ENCODE measurements around the gene SPATA2L.

Gene SPATA2L

GRCh38 chr16:89737341-89738071, 36.0 kb upstream of the SPATA2L start:
- Histone ChIP-seq H3K4me3 (ENCODE audit: low read length) (no peak overlapping the region), H3K4me1 (ENCODE audit: control insufficient read depth, insufficient read depth, low read length) (no peaks in the 10 kb centered on the region), H3K36me3 (ENCODE audit: control insufficient read depth, insufficient read depth, low read length) (peaks cover 29% of the 10 kb centered on the region)

GRCh38 chr16:89736554-89736953, 35.0 kb upstream of the SPATA2L start:
- no peaks in the 10 kb centered on the region for H3K4me1 ChIP-seq (ENCODE audit: control insufficient read depth, insufficient read depth, low read length)
- H3K9ac ChIP-seq (ENCODE audit: low read length): no peak overlapping the region
- H3K27me3 ChIP-seq (ENCODE audit: control insufficient read depth, insufficient read depth, low read length): no peaks in the 10 kb centered on the region
- H3K9me3 ChIP-seq (ENCODE audit: control insufficient read depth, low read length): no peaks in the 10 kb centered on the region
- H3K36me3 ChIP-seq (ENCODE audit: control insufficient read depth, insufficient read depth, low read length): peaks cover 29% of the 10 kb centered on the region
- no peak overlapping the region for H3K4me3 ChIP-seq (ENCODE audit: low read length)

More at GRCh38 chr16:89737341-89738071, 36.0 kb upstream of the SPATA2L start:
- H3K27me3 ChIP-seq (ENCODE audit: control insufficient read depth, insufficient read depth, low read length): no peaks in the 10 kb centered on the region
- no peak overlapping the region for H3K9ac ChIP-seq (ENCODE audit: low read length)
- H3K9me3 ChIP-seq (ENCODE audit: control insufficient read depth, low read length): no peaks in the 10 kb centered on the region

GRCh38 chr16:89733792-89734191, 32.3 kb upstream of the SPATA2L start:
- no peak overlapping the region for H3K9ac ChIP-seq (ENCODE audit: low read length)
- H3K9me3 ChIP-seq (ENCODE audit: control insufficient read depth, low read length): no peaks in the 10 kb centered on the region
- H3K36me3 ChIP-seq (ENCODE audit: control insufficient read depth, insufficient read depth, low read length): peaks cover 33% of the 10 kb centered on the region
- no peaks in the 10 kb centered on the region for H3K27me3 ChIP-seq (ENCODE audit: control insufficient read depth, insufficient read depth, low read length)
- H3K4me3 ChIP-seq (ENCODE audit: low read length): no peak overlapping the region
- no peaks in the 10 kb centered on the region for H3K4me1 ChIP-seq (ENCODE audit: control insufficient read depth, insufficient read depth, low read length)

GRCh38 chr16:89733322-89733721, 31.8 kb upstream of the SPATA2L start:
- no peaks in the 10 kb centered on the region for H3K4me1 ChIP-seq (ENCODE audit: control insufficient read depth, insufficient read depth, low read length)
- H3K4me3 ChIP-seq (ENCODE audit: low read length): no peak overlapping the region
- no peaks in the 10 kb centered on the region for H3K27me3 ChIP-seq (ENCODE audit: control insufficient read depth, insufficient read depth, low read length)
- H3K9me3 ChIP-seq (ENCODE audit: control insufficient read depth, low read length): no peaks in the 10 kb centered on the region
- peaks cover 29% of the 10 kb centered on the region for H3K36me3 ChIP-seq (ENCODE audit: control insufficient read depth, insufficient read depth, low read length)
- H3K9ac ChIP-seq (ENCODE audit: low read length): no peak overlapping the region

GRCh38 chr16:89732918-89733242, 31.4 kb upstream of the SPATA2L start:
- Histone ChIP-seq H3K36me3 (ENCODE audit: control insufficient read depth, insufficient read depth, low read length) (peaks cover 24% of the 10 kb centered on the region), H3K9me3 (ENCODE audit: control insufficient read depth, low read length) (no peaks in the 10 kb centered on the region), H3K4me3 (ENCODE audit: low read length) (no peak overlapping the region), H3K4me1 (ENCODE audit: control insufficient read depth, insufficient read depth, low read length) (no peaks in the 10 kb centered on the region), H3K9ac (ENCODE audit: low read length) (no peak overlapping the region), H3K27me3 (ENCODE audit: control insufficient read depth, insufficient read depth, low read length) (no peaks in the 10 kb centered on the region)

- no peak overlapping the region for H3K4me3 ChIP-seq (ENCODE audit: low read length)
- H3K36me3 ChIP-seq (ENCODE audit: control insufficient read depth, insufficient read depth, low read length): peaks cover 23% of the 10 kb centered on the region
- no peaks in the 10 kb centered on the region for H3K4me1 ChIP-seq (ENCODE audit: control insufficient read depth, insufficient read depth, low read length)
- no peak overlapping the region for H3K9ac ChIP-seq (ENCODE audit: low read length)
- no peaks in the 10 kb centered on the region for H3K27me3 ChIP-seq (ENCODE audit: control insufficient read depth, insufficient read depth, low read length)
- H3K9me3 ChIP-seq (ENCODE audit: control insufficient read depth, low read length): no peaks in the 10 kb centered on the region
Observed at GRCh38 chr16:89732142-89732917, 30.8 kb upstream of the SPATA2L start.

GRCh38 chr16:89730610-89731234, 29.2 kb upstream of the SPATA2L start:
- H3K9ac ChIP-seq (ENCODE audit: low read length): no peak overlapping the region
- H3K4me1 ChIP-seq (ENCODE audit: control insufficient read depth, insufficient read depth, low read length): no peaks in the 10 kb centered on the region
- no peak overlapping the region for H3K4me3 ChIP-seq (ENCODE audit: low read length)
- H3K27me3 ChIP-seq (ENCODE audit: control insufficient read depth, insufficient read depth, low read length): no peaks in the 10 kb centered on the region
- H3K9me3 ChIP-seq (ENCODE audit: control insufficient read depth, low read length): no peaks in the 10 kb centered on the region
- peaks cover 29% of the 10 kb centered on the region for H3K36me3 ChIP-seq (ENCODE audit: control insufficient read depth, insufficient read depth, low read length)

GRCh38 chr16:89729863-89730593, 28.5 kb upstream of the SPATA2L start:
- Histone ChIP-seq H3K36me3 (ENCODE audit: control insufficient read depth, insufficient read depth, low read length) (peaks cover 29% of the 10 kb centered on the region), H3K9ac (ENCODE audit: low read length) (no peak overlapping the region), H3K4me3 (ENCODE audit: low read length) (no peak overlapping the region), H3K4me1 (ENCODE audit: control insufficient read depth, insufficient read depth, low read length) (no peaks in the 10 kb centered on the region), H3K9me3 (ENCODE audit: control insufficient read depth, low read length) (no peaks in the 10 kb centered on the region), H3K27me3 (ENCODE audit: control insufficient read depth, insufficient read depth, low read length) (no peaks in the 10 kb centered on the region)

- H3K36me3 ChIP-seq (ENCODE audit: control insufficient read depth, insufficient read depth, low read length): peaks cover 29% of the 10 kb centered on the region
- no peaks in the 10 kb centered on the region for H3K27me3 ChIP-seq (ENCODE audit: control insufficient read depth, insufficient read depth, low read length)
- no peak overlapping the region for H3K9ac ChIP-seq (ENCODE audit: low read length)
- no peaks in the 10 kb centered on the region for H3K9me3 ChIP-seq (ENCODE audit: control insufficient read depth, low read length)
- no peaks in the 10 kb centered on the region for H3K4me1 ChIP-seq (ENCODE audit: control insufficient read depth, insufficient read depth, low read length)
- H3K4me3 ChIP-seq (ENCODE audit: low read length): no peak overlapping the region
Observed at GRCh38 chr16:89729293-89729692, 27.8 kb upstream of the SPATA2L start.

GRCh38 chr16:89727406-89728120, 26.1 kb upstream of the SPATA2L start:
- no peak overlapping the region for H3K4me3 ChIP-seq (ENCODE audit: low read length)
- peaks cover 16% of the 10 kb centered on the region for H3K4me1 ChIP-seq (ENCODE audit: control insufficient read depth, insufficient read depth, low read length)
- no peaks in the 10 kb centered on the region for H3K27me3 ChIP-seq (ENCODE audit: control insufficient read depth, insufficient read depth, low read length)
- H3K9me3 ChIP-seq (ENCODE audit: control insufficient read depth, low read length): no peaks in the 10 kb centered on the region
- peaks cover 35% of the 10 kb centered on the region for H3K36me3 ChIP-seq (ENCODE audit: control insufficient read depth, insufficient read depth, low read length)
- H3K9ac ChIP-seq (ENCODE audit: low read length): no peak overlapping the region

Data from mucosa of stomach (tissue), 1 donor.